GM18870 (cell line): ENCODE measurements around the gene RAB7A.

Source experiments
- ATAC-seq: cut with Tn5 transposase; IDR thresholded peaks from one replicate; pipeline ENCODE4 v1.9.1; 2021; ENCODE audit warnings: moderate library complexity; ENCODE audit not compliant: unreplicated experiment

Gene RAB7A

GRCh38 chr3:128848936-128849335 is 123.0 kb downstream of the RAB7A start:
- ATAC-seq = no peak

DNA sequence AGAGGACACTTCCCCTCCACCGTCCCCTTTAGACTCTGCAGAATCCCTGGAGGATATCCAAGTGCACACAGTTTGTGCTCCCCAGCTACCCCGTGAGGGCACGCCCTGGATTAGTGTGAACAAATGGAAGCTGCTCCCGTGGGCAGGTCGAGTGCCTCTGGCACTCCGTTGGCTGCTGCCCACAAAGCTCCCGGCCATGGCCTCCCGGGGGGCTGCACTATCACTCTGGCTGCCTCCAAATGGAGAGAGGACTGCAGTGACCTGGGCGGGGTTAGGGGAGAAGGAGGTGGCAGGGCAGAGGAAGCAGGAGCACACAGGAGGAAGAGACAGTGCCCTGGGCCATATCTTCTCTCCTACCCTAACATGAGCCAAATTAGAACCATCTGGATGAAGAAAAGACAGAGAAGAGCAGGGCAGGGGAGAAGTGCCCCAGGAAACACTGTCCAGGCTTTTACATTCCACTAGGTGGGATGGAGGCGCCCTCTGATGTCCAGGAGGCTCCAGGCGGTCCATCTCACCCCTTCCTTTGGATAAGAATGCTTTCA is 124.0 kb downstream of the RAB7A start:
- ATAC-seq = no peak

- no peak for ATAC-seq
These were observed 124.6 kb downstream of the RAB7A start for GRCh38 chr3:128850544-128850943.

DNA sequence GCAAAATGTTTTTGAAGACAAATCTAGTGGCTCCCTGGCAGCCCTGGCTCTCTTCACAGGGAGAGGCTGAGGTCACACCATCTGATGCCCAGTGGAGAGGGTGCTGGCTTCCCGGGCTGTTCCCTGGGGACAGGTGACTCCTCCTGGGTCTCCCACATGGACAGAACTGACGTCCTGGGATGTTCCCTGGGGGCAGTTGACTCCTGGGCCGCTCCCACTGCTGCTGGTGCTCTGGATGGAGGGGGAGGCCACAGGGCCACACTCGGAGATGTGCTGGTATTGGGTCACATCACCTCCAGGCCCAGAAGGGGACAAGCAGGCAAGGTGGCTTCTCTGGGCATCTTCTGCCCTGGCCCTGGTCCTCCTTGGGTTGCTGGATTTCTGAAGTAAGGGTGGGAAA is 125.6 kb downstream of the RAB7A start:
- no peak for ATAC-seq

DNA sequence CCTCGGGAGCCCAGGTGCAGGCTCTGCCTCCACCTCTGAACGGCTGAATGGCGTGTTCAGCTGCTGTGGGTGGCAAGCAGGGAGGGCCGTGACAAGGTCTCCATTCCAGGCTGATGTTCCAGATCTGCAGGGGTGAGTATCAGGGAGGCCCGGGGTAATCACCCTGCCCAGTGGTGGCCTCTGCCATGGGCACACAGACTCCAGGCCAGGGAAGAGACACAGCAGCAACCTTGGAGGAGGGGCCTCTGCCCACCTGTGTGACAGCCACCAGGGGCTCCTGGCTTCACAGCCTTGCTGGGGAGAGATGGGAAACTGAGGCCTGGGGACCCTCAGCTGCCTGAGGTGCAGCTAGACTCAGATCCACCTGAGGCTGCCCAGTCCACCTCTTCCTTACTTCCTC is 127.8 kb downstream of the RAB7A start:
- no peak for ATAC-seq

DNA sequence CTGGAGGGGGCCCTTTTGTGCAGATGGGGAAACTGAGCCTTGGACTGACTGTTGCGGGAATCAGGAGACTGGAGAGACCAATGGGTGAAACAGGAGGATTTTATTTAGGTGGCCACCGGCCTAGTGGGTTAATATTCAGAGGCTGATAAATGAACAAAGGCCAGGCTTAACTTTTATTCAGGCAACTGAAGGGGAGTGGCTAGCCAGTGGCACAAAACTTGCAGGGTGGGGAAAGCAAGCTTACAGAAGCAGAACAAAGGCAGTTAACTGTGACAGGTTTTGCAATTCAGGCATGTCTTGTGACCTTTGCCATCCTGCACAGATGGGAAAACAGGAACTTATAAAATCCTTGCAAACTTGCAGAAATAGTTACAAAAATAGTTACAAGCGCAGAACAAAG is 128.5 kb downstream of the RAB7A start:
- ATAC-seq = no peak

DNA sequence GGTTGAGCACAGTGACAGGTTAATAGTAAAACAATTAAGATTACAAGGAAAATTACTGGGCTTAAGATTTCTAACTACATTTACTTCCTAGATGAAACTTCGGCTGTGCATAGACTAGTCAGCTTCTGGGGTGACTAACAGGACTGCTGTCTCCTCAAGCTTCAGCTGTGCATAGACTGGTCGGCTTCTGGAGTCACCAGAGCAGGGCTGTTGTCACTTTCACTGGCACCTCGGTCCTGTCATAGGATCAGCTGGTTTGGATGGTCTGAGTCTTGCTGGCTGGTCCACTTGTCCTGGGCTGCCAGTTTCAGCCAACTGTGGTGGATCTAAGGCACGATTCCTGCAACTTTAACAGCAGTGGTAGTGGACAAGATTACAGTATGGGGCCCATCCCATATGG is 129.6 kb downstream of the RAB7A start:
- no peak for ATAC-seq

GRCh38 chr3:128858167-128858566 is 132.2 kb downstream of the RAB7A start:
- no peak for ATAC-seq

DNA sequence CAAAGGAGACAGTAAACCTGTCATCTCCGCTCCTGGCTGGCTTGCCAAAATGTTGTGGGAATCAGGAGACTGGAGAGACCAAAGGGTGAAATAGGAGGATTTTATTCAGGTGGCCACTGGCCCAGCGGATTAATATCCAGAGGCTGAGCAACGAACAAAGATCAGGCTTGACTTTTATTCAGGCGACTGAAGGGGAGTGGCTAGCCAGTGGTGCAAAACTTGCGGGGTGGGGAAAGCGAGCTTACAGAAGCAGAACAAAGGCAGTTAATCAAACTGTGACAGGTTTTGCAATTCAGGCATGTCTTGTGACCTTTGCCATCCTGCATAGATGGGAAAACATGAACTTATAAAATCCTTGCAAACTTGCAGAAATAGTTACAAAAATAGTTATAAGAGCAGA is 133.6 kb downstream of the RAB7A start:
- ATAC-seq = no peak

- no peak for ATAC-seq
These were observed 135.5 kb downstream of the RAB7A start for GRCh38 chr3:128861491-128861890.

GRCh38 chr3:128863560-128863959 is 137.6 kb downstream of the RAB7A start:
- no peak for ATAC-seq
